ENCODE data around the gene STAG3.

The STAG3 gene

GRCh38 chr7:100147278-100147677 is 30.4 kb upstream of the STAG3 start:
- Histone ChIP-seq H3K36me3 (ENCODE audit: insufficient read depth, low read length) (no peaks in the 10 kb centered on the region), H4K20me1 (ENCODE audit: insufficient read depth, low read length, poor library complexity, severe bottlenecking) (peaks cover 4% of the 10 kb centered on the region), H3K4me2 (ENCODE audit: low read depth, low read length, poor library complexity, severe bottlenecking) (no peak overlapping the region), H2AFZ (ENCODE audit: low read length) (no peak overlapping the region), H3F3A (ENCODE audit: low read depth) (no peaks in the 10 kb centered on the region), H3K27me3 (ENCODE audit: insufficient read depth, low read length, poor library complexity, severe bottlenecking) (no peaks in the 10 kb centered on the region), H3K9me3 (ENCODE audit: insufficient read depth, low read depth, low read length) (no peaks in the 10 kb centered on the region), H3K9ac (ENCODE audit: low read depth, low read length, poor library complexity, severe bottlenecking) (no peak overlapping the region), H3K4me3 (ENCODE audit: low read length, poor library complexity, severe bottlenecking) (no peak overlapping the region), H3K9me2 (replicated peaks; ENCODE audit: low read depth, low read length) (no peaks in the 10 kb centered on the region), H3K79me2 (ENCODE audit: insufficient read depth, low read length) (peaks cover 30% of the 10 kb centered on the region), H3K4me1 (ENCODE audit: insufficient read depth, low read length, poor library complexity, severe bottlenecking) (peaks cover 14% of the 10 kb centered on the region)
- TF ChIP-seq CTCF (conservative IDR thresholded peaks at IDR 0.05; ENCODE audit: low read length) (no peak), EZH2phosphoT487 (IDR thresholded peaks at IDR 0.05; ENCODE audit: borderline replicate concordance) (no peak)

- peaks cover 30% of the 10 kb centered on the region for H3K79me2 ChIP-seq (ENCODE audit: insufficient read depth, low read length)
- H3K4me3 ChIP-seq (ENCODE audit: low read length, poor library complexity, severe bottlenecking) = peak overlapping the region; percentile 97
- no peaks in the 10 kb centered on the region for H3K9me2 ChIP-seq (replicated peaks; ENCODE audit: low read depth, low read length)
- peak overlapping the region; percentile 79 for H3K9ac ChIP-seq (ENCODE audit: low read depth, low read length, poor library complexity, severe bottlenecking)
- H3F3A ChIP-seq (ENCODE audit: low read depth) = no peaks in the 10 kb centered on the region
- TF ChIP-seq CTCF (conservative IDR thresholded peaks at IDR 0.05; ENCODE audit: low read length) (no peak), EZH2phosphoT487 (IDR thresholded peaks at IDR 0.05; ENCODE audit: borderline replicate concordance) (no peak)
- H4K20me1 ChIP-seq (ENCODE audit: insufficient read depth, low read length, poor library complexity, severe bottlenecking) = peaks cover 4% of the 10 kb centered on the region
- peak overlapping the region; percentile 93 for H3K4me2 ChIP-seq (ENCODE audit: low read depth, low read length, poor library complexity, severe bottlenecking)
- no peaks in the 10 kb centered on the region for H3K9me3 ChIP-seq (ENCODE audit: insufficient read depth, low read depth, low read length)
- H3K36me3 ChIP-seq (ENCODE audit: insufficient read depth, low read length) = no peaks in the 10 kb centered on the region
- H3K4me1 ChIP-seq (ENCODE audit: insufficient read depth, low read length, poor library complexity, severe bottlenecking) = peaks cover 19% of the 10 kb centered on the region
- H2AFZ ChIP-seq (ENCODE audit: low read length) = peak overlapping the region; percentile 90
- H3K27me3 ChIP-seq (ENCODE audit: insufficient read depth, low read length, poor library complexity, severe bottlenecking) = no peaks in the 10 kb centered on the region
Observed at GRCh38 chr7:100148225-100148558, 29.5 kb upstream of the STAG3 start.

GRCh38 chr7:100148559-100149328 is 29.0 kb upstream of the STAG3 start, which contains the start of gene LAMTOR4:
TSS of gene LAMTOR4 (plus strand) at chr7:100148918. CDS start at chr7:100148973, 55 bp downstream.
- H3K4me2 ChIP-seq (ENCODE audit: low read depth, low read length, poor library complexity, severe bottlenecking) = peak within 1 kb of the TSS; percentile 93
- H3K9me2 ChIP-seq (replicated peaks; ENCODE audit: low read depth, low read length) = no peaks in the 10 kb centered on the region
- no peaks in the 10 kb centered on the region for H3K27me3 ChIP-seq (ENCODE audit: insufficient read depth, low read length, poor library complexity, severe bottlenecking)
- peaks cover 4% of the 10 kb centered on the region for H4K20me1 ChIP-seq (ENCODE audit: insufficient read depth, low read length, poor library complexity, severe bottlenecking)
- no peaks in the 10 kb centered on the region for H3F3A ChIP-seq (ENCODE audit: low read depth)
- peaks cover 30% of the 10 kb centered on the region for H3K79me2 ChIP-seq (ENCODE audit: insufficient read depth, low read length)
- no peak for TF ChIP-seq CTCF (conservative IDR thresholded peaks at IDR 0.05; ENCODE audit: low read length)
- no peak for TF ChIP-seq EZH2phosphoT487 (IDR thresholded peaks at IDR 0.05; ENCODE audit: borderline replicate concordance)
- no peaks in the 10 kb centered on the region for H3K9me3 ChIP-seq (ENCODE audit: insufficient read depth, low read depth, low read length)
- H2AFZ ChIP-seq (ENCODE audit: low read length) = peak within 1 kb of the TSS; percentile 91
- peaks cover 19% of the 10 kb centered on the region for H3K4me1 ChIP-seq (ENCODE audit: insufficient read depth, low read length, poor library complexity, severe bottlenecking)
- peak within 1 kb of the TSS; percentile 97 for H3K4me3 ChIP-seq (ENCODE audit: low read length, poor library complexity, severe bottlenecking)
- H3K36me3 ChIP-seq (ENCODE audit: insufficient read depth, low read length) = peaks cover 4% of the 10 kb centered on the region; the same call in 1 of the 2 replicates
- peak within 1 kb of the TSS; percentile 95 for H3K9ac ChIP-seq (ENCODE audit: low read depth, low read length, poor library complexity, severe bottlenecking)
